ENCODE results near the gene HBA2. TPM values are rescaled to one million over a fixed set of nuclear protein-coding genes. Genes with fewer than 3 reads are reported as not detected.

The HBA2 gene
- total and polyA plus RNA-seq, 9 of the 15 experiments (the other 6 are each of a cell fraction or from before 2014, with no cell fraction given), result 40.4 to 853 (median 286) TPM

- TF ChIP-seq ZBTB1 (CRISPR knock-in tag; IDR thresholded peaks at IDR 0.05; ENCODE audit: borderline replicate concordance, low read depth) (0 out of 2 replicates have a peak, but pooled peaks have one; percentile 1), SMAD3 (CRISPR knock-in tag; conservative IDR thresholded peaks at IDR 0.05) (no peak), HDAC1 (IDR thresholded peaks at IDR 0.05) (no peak), RFX7 (CRISPR knock-in tag; IDR thresholded peaks at IDR 0.05) (no peak), DEAF1 (CRISPR knock-in tag; IDR thresholded peaks at IDR 0.05) (peak; percentile 87), MAFK (IDR thresholded peaks at IDR 0.05; ENCODE audit: low read length) (no peak), BACH1 (tag; IDR thresholded peaks at IDR 0.05) (no peak), ZNF766 (CRISPR knock-in tag; conservative IDR thresholded peaks at IDR 0.05) (no peak), ELF4 (CRISPR knock-in tag; IDR thresholded peaks at IDR 0.05) (0 out of 2 replicates have a peak, but pooled peaks have one; percentile 3), GATA2 (CRISPR knock-in tag; IDR thresholded peaks at IDR 0.05) (no peak), RAD21 (CRISPR knock-in tag; conservative IDR thresholded peaks at IDR 0.05 in 1 of 2, IDR thresholded peaks at IDR 0.05 in 1 of 2) (peak; percentile 90 to 95; a peak in 3 of 4 replicates), MBD1 (CRISPR knock-in tag; IDR thresholded peaks at IDR 0.05) (peak; percentile 78; the same call in 1 of the 2 replicates), SNIP1 (IDR thresholded peaks at IDR 0.05; ENCODE audit: low read depth) (no peak), MCM3 (IDR thresholded peaks at IDR 0.05) (no peak), ZNF398 (CRISPR knock-in tag; IDR thresholded peaks at IDR 0.05) (no peak), SUPT5H (IDR thresholded peaks at IDR 0.05) (0 out of 2 replicates have a peak, but pooled peaks have one; percentile 4), BCOR (IDR thresholded peaks at IDR 0.05) (no peak), CBX3 (IDR thresholded peaks at IDR 0.05; ENCODE audit: borderline replicate concordance in 1 of 2, low read length in 2 of 2) (no peak), ZNF57 (CRISPR knock-in tag; IDR thresholded peaks at IDR 0.05) (no peak), GABPB1 (CRISPR knock-in tag; IDR thresholded peaks at IDR 0.05) (no peak), POLR3G (IDR thresholded peaks at IDR 0.05; ENCODE audit: extremely low read depth, insufficient read length, insufficient replicate concordance) (no peak)
- TF ChIP-seq, protein P1, sequence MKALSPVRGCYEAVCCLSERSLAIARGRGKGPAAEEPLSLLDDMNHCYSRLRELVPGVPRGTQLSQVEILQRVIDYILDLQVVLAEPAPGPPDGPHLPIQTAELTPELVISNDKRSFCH (CRISPR knock-in tag; IDR thresholded peaks at IDR 0.05), result no peak
- TF ChIP-seq, protein P1 (tag; IDR thresholded peaks at IDR 0.05), result no peak
- TF ChIP-seq, protein P2, sequence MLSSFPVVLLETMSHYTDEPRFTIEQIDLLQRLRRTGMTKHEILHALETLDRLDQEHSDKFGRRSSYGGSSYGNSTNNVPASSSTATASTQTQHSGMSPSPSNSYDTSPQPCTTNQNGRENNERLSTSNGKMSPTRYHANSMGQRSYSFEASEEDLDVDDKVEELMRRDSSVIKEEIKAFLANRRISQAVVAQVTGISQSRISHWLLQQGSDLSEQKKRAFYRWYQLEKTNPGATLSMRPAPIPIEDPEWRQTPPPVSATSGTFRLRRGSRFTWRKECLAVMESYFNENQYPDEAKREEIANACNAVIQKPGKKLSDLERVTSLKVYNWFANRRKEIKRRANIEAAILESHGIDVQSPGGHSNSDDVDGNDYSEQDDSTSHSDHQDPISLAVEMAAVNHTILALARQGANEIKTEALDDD (IDR thresholded peaks at IDR 0.05), result no peak
Observed at GRCh38 chr16:181565-182021, 8.9 kb downstream of the HBA2 start (continued).
